Astrocyte (in vitro differentiated cells and primary cell): Measurements from ENCODE around the gene P2RX1. TPM values are rescaled to one million over a fixed set of nuclear protein-coding genes. Genes with fewer than 3 reads are reported as not detected.

Experiments
- DNase-seq: peaks from one replicate; pipeline ENCODE4 v3.0.0-alpha.2; 2010; ENCODE audit warnings: low read depth
- FAIRE-seq: peaks from 2 replicates; lab custom pipeline; 2011; peaks lifted over from hg19 to GRCh38; lab: Jason Lieb, UNC
- H2AFZ ChIP-seq: 2 replicates; pipeline ENCODE4 v1.6.0; 2012; ENCODE audit warnings: low read depth, low read length, inconsistent platforms
- H3K27ac ChIP-seq: 2 replicates; pipeline ENCODE4 v1.5.1; 2011; ENCODE audit warnings: low read depth, low read length, inconsistent platforms
- H3K27me3 ChIP-seq: 2 replicates; pipeline ENCODE4 v1.6.0; 2011; ENCODE audit warnings: low read length, inconsistent platforms; ENCODE audit not compliant: insufficient read depth
- H3K36me3 ChIP-seq: 2 replicates; pipeline ENCODE4 v1.5.1; 2011; ENCODE audit warnings: low read length, inconsistent platforms; ENCODE audit not compliant: insufficient read depth
- H3K4me1 ChIP-seq: 2 replicates; pipeline ENCODE4 v1.5.1; 2011; ENCODE audit warnings: low read length, inconsistent platforms; ENCODE audit not compliant: insufficient read depth
- H3K4me2 ChIP-seq: 2 replicates; pipeline ENCODE4 v1.6.0; 2012; ENCODE audit warnings: low read length, inconsistent platforms
- H3K4me3 ChIP-seq: 2 replicates; pipeline ENCODE4 v1.5.1; 2011; ENCODE audit warnings: low read depth, mild to moderate bottlenecking, low read length, inconsistent platforms; ENCODE audit not compliant: insufficient read depth
- H3K79me2 ChIP-seq: 2 replicates; pipeline ENCODE4 v1.6.0; 2012; ENCODE audit warnings: mild to moderate bottlenecking, low read length, inconsistent platforms; ENCODE audit not compliant: insufficient read depth
- H3K9ac ChIP-seq: 2 replicates; pipeline ENCODE4 v1.6.0; 2012; ENCODE audit warnings: mild to moderate bottlenecking, low read length, inconsistent platforms
- H3K9me3 ChIP-seq: 2 replicates; pipeline ENCODE4 v1.5.1; 2012; ENCODE audit warnings: low read depth, mild to moderate bottlenecking, low read length, inconsistent platforms; ENCODE audit not compliant: insufficient read depth
- H4K20me1 ChIP-seq: 2 replicates; pipeline ENCODE4 v1.6.0; 2012; ENCODE audit warnings: low read length, inconsistent platforms; ENCODE audit not compliant: insufficient read depth
- H3K27ac Mint-ChIP-seq: one replicate; pipeline ENCODE4 v1.8.0; 2021; ENCODE audit warnings: mild to moderate bottlenecking, mixed read lengths; ENCODE audit not compliant: unreplicated experiment
- H3K27me3 Mint-ChIP-seq: one replicate; pipeline ENCODE4 v1.8.0; 2021; ENCODE audit warnings: low read depth, mixed read lengths; ENCODE audit not compliant: unreplicated experiment
- H3K36me3 Mint-ChIP-seq: one replicate; pipeline ENCODE4 v1.8.0; 2021; ENCODE audit warnings: low read depth, mixed read lengths; ENCODE audit not compliant: unreplicated experiment
- H3K4me1 Mint-ChIP-seq: one replicate; pipeline ENCODE4 v1.8.0; 2021; ENCODE audit warnings: low read depth, mixed read lengths; ENCODE audit not compliant: unreplicated experiment
- H3K4me3 Mint-ChIP-seq: one replicate; pipeline ENCODE4 v1.8.0; 2021; ENCODE audit warnings: mild to moderate bottlenecking, moderate library complexity, mixed read lengths; ENCODE audit not compliant: unreplicated experiment
- H3K9me3 Mint-ChIP-seq: one replicate; pipeline ENCODE4 v1.8.0; 2021; ENCODE audit warnings: mild to moderate bottlenecking, mixed read lengths; ENCODE audit not compliant: unreplicated experiment
- EZH2 ChIP-seq: IDR thresholded peaks from 2 replicates; pipeline ENCODE4 v1.6.1; 2012; ENCODE audit warnings: mild to moderate bottlenecking, low read length, inconsistent platforms; ENCODE audit not compliant: insufficient read depth
- total RNA-seq: library from RNA; stranded (reverse); gene quantifications from 2 replicates; pipeline ENCODE4 v1.2.1, GENCODE V29; 2021
- TF ChIP-seq, protein P1 (sequence below): IDR thresholded peaks from 2 replicates; pipeline ENCODE4 v1.5.1; 2011; ENCODE audit warnings: low read depth, mild to moderate bottlenecking, inconsistent platforms, low read length, moderate library complexity; ENCODE audit not compliant: insufficient read depth

P2RX1 gene
- total RNA-seq, 1 donor from 2014 or later, result not detected

GRCh38 chr17:3860939-3861700 is 55.1 kb downstream of the P2RX1 start:
- no peak overlapping the region for H2AFZ ChIP-seq
- H3K27me3 Mint-ChIP-seq, result peaks cover 7% of the 10 kb centered on the region

GRCh38 chr17:3859940-3860339 is 56.3 kb downstream of the P2RX1 start:
- Mint-ChIP-seq H3K9me3 (no peaks in the 10 kb centered on the region), H3K36me3 (peaks cover 10% of the 10 kb centered on the region), H3K4me3 (no peak overlapping the region), H3K27ac (no peak overlapping the region), H3K27me3 (peaks cover 7% of the 10 kb centered on the region), H3K4me1 (no peaks in the 10 kb centered on the region)
- Histone ChIP-seq H3K9me3 (no peaks in the 10 kb centered on the region), H3K9ac (no peak overlapping the region), H3K4me1 (peaks cover 4% of the 10 kb centered on the region), H4K20me1 (no peaks in the 10 kb centered on the region), H3K27ac (no peak overlapping the region), H3K4me3 (no peak overlapping the region), H3K79me2 (no peaks in the 10 kb centered on the region), H3K27me3 (no peaks in the 10 kb centered on the region), H3K4me2 (no peak overlapping the region), H2AFZ (no peak overlapping the region), H3K36me3 (peaks cover 2% of the 10 kb centered on the region)
- DNase-seq, result no peak
- TF ChIP-seq EZH2, result no peak
- TF ChIP-seq, protein P1, sequence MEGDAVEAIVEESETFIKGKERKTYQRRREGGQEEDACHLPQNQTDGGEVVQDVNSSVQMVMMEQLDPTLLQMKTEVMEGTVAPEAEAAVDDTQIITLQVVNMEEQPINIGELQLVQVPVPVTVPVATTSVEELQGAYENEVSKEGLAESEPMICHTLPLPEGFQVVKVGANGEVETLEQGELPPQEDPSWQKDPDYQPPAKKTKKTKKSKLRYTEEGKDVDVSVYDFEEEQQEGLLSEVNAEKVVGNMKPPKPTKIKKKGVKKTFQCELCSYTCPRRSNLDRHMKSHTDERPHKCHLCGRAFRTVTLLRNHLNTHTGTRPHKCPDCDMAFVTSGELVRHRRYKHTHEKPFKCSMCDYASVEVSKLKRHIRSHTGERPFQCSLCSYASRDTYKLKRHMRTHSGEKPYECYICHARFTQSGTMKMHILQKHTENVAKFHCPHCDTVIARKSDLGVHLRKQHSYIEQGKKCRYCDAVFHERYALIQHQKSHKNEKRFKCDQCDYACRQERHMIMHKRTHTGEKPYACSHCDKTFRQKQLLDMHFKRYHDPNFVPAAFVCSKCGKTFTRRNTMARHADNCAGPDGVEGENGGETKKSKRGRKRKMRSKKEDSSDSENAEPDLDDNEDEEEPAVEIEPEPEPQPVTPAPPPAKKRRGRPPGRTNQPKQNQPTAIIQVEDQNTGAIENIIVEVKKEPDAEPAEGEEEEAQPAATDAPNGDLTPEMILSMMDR, result no peak
- FAIRE-seq, result no peak

More at GRCh38 chr17:3860939-3861700, 55.1 kb downstream of the P2RX1 start:
- no peak overlapping the region for H3K27ac Mint-ChIP-seq
- Histone ChIP-seq H3K4me1 (peaks cover 10% of the 10 kb centered on the region), H3K9ac (no peak overlapping the region), H3K79me2 (no peaks in the 10 kb centered on the region), H3K4me3 (no peak overlapping the region), H3K9me3 (no peaks in the 10 kb centered on the region), H3K36me3 (peaks cover 2% of the 10 kb centered on the region), H3K27me3 (no peaks in the 10 kb centered on the region), H3K4me2 (no peak overlapping the region), H3K27ac (no peak overlapping the region), H4K20me1 (no peaks in the 10 kb centered on the region)
- no peak for FAIRE-seq
- no peak for TF ChIP-seq EZH2
- TF ChIP-seq, protein P1, result no peak
- DNase-seq, result no peak
- no peaks in the 10 kb centered on the region for H3K9me3 Mint-ChIP-seq
- no peaks in the 10 kb centered on the region for H3K4me1 Mint-ChIP-seq
- H3K36me3 Mint-ChIP-seq, result peaks cover 10% of the 10 kb centered on the region
- no peak overlapping the region for H3K4me3 Mint-ChIP-seq
